NCI-H2029 (cell line): ENCODE data around the gene TBC1D16.
"Not testable (repeated sequence)": the region's sequence is repeated elsewhere in the genome, so short reads cannot be mapped to it uniquely, and the experiment has no call there.

Experiments
- DNase-seq: peaks from one replicate; lab custom pipeline; 2025; lab: John Stamatoyannopoulos, UW

Gene TBC1D16

DNA sequence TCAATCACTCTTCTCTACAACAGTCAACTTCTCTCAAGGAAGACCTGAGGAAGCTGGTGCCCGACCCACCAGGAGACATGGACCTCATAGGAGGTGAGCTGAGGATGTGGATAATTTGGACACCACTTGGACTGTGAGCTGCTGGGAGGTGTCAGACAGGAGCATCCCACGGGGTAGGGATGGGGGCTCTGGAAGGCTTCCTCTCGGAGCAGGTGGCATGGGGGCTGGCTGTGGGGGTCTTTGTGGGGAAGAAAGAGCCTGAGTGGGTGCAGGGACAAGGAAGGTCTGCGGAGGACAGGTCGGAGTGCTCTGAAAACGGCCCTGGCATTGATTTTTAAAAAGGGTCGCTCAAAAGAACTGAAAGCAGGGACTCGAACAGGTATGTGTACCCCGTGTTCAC lies 64.0 kb downstream of the TBC1D16 start:
- DNase-seq, result no peak

DNA sequence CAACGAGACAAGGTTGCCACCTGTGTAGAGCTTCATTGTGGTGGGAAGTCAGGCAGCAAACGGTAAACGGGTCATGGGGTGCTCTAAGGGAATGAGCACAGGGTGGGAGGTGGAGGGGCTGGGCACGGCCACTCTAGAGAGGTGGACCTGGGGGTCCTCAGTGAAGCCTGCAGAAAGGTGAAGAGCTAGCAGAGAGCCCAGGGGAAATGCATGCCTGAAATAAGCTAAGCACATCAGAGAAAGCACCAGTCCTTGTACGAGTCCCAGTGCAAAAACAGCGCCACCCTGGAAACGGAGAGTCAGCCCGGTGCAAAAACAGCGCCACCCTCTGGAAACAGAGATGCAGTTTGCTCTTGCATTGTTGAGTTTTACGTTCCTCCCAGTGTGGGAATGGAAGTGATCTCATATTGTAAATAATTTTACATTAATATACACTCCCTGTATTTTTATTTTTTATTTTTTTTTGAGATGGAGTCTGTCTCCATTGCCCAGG lies 65.0 kb downstream of the TBC1D16 start:
- peak; percentile 7 for DNase-seq

DNA sequence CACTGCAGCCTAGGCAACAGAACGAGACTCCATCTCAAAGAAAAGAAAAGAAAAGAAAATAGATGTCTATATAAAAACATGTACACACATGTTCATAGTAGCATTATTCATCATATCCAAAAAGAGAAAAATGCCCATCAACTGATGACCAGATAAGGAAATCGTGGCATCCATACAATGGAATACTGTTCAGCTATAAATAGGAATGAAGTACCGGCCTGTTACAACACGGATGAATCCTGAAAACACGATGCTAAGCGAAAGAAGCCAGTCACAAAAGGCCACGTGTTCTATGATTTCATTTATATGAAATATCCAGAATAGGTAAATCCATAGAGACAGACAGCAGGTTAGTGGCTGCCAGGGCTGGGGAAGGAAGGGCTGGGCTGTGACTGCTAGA lies 65.8 kb downstream of the TBC1D16 start:
- DNase-seq, result no peak

DNA sequence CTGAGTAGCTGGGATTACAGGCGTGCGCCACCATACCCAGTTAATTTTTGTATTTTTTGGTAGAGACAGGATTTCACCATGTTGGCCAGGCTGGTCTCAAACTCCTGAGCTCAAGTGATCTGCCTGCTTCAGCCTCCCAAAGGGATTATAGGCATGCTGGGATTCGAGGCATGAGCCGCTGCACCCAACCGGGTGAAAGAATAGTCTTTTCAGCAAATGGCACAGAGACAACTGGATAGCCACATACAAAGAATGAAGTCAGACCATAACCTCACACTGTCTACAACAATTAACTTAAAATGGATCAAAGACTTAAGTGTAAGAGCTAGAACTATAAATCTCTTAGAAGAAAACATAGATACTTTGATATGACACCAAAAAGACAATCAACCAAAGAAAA lies 67.6 kb downstream of the TBC1D16 start:
- DNase-seq, result no peak

DNA sequence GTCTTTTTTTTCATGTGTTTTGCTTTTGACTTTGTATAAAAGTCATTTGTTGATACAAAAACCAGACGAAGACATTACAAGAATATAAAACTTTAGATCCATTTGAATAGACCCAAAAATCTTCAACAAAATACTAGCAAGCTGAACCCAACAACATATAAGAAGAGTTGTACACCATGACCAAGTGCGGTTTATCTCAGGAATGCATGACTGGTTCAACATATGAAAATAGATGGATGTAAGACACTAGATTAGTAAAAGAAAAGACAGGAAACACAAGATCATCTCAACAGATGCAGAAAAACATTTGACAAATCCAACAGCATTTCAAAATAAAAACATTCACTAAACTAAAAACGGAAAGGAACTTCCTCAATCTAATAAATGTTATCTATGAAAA lies 69.0 kb downstream of the TBC1D16 start:
- no peak for DNase-seq

DNA sequence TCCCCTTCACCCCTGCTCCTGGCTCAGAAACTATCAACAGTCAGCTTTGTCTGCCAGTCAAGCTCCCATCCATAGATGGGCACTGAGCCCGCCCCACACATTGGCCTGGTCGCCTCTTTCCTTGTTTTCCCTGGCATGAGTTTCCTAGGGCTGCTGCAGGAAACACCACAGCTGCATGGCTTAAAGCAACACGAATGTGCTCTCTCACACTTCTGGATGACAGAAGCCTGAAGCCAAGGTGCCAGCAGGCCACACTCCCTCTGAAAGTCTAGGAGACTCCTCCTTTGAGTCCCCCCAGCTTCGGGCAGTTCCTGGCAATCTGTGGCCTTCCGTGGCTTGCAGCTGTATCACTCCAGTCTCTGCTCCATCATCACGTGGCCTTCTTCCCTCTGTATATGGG lies 69.9 kb downstream of the TBC1D16 start:
- peak; percentile 14 for DNase-seq

DNA sequence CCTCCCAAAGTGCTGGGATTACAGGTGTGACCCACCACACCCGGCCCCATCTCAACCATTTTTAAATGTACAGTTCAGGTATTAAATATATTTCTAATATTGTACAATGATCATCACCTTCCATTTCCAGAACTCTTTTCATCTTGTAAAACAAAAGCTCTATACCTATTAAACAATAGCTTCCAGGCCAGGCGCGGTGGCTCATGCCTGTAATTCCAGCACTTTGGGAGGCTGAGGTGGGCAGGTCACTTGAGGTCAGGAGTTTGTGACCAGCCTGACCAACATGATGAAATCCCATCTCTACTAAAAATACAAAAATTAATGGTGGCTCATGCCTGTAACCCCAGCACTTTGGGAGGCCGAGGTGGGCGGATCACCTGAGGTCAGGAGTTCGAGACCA lies 73.2 kb downstream of the TBC1D16 start:
- DNase-seq, result not testable (repeated sequence)

DNA sequence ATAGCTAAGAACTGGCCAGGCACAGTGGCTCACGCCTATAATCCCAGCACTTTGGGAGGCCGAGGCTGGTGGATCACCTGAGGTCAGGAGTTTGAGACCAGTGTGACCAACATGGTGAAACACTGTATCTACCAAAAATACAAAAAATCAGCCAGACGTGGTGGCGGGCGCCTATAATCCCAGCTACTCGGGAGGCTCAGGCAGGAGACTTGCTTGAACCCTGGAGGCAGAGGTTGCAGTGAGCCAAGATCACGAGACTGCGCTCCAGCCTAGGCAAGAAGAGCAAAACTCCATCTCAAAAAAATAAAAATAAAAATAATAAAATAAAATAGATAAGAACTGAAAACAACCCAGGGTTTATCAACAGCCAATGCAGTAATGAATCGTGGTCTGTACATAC lies 74.1 kb downstream of the TBC1D16 start:
- not testable (repeated sequence) for DNase-seq

DNA sequence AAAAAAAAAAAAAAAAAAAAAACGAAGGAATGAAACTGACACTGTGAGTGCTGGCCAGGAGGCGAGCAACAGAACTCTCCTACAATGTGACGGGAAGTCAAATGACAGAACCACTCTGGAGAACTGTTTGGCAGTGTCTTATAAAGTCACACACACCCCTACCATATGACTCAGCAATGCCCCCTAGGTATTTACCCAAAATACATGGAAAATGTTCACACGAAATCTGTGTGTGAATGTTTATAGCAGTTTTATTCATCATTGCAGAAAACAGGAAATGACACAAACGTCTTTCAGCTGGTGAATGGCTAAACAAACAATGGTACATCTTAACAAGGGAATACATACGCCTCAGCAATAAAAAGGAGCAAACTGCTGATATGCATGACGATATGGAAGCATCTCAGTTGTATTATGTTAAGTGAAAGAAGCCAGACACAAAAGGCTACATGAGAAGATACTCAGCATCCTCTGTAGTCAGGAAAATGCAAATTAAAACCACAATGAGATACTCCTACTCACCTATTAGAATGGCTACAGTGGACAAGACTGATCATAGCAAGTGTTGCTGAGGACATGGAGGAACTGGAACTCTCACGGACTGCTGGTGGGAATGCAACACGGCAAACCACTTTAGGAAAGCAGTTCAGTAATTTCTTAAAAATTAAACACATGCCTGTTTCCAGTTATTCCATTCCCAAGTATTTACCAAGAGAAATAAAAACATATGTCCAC lies 74.7 kb downstream of the TBC1D16 start:
- peak; percentile 3 for DNase-seq

DNA sequence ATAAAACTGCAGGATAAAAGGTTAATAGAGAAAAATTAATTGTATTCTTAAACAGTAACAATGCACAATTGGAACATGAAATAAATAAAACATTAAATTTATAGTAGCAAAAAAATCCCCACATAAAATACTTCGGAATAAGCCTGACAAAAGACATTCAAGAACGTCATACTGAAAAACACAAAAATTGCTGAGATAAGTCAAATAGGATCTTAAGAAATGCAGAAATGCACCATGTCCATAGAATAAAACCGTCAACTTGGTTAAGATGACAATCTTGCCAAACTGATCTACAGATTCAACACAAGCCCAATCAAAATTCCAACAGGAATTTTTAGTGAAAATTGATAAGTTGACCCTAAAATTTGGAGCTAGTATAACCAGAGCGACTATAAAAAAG lies 76.6 kb downstream of the TBC1D16 start:
- no peak for DNase-seq

DNA sequence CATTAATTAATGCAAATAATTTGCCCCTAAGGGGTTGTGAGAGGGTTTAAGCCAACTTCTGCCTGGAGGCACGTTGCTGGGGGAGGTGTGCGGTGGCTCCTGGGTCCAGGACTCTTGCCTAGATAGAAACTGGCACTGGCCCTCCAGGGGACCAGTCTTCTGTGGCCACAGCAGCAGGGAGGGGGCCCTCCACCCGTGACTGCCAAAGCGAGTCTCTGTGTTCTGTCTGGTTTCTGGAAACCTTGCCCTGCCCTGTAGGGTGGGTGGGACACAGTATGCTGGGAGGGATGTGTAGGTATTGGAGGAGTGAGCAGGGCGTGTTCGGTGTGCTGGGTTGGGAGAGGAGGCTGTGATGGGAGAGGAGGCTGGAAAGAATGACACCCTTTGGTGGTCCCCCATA lies 78.8 kb downstream of the TBC1D16 start:
- no peak for DNase-seq

DNA sequence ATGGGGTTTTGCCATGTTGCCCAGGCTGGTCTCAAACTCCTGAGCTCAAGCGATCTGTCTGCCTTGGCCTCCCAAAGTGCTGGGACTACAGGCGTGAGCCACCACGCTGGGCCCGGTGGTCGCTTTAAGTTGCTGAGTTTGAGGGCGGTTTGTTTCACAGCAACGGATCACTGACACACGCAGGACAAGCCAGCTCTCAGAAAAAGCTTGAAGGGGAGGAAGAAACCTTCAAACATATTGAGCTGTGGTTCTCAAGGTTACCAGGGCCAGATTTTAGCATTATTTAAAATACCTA lies 79.3 kb downstream of the TBC1D16 start:
- not testable (repeated sequence) for DNase-seq

DNA sequence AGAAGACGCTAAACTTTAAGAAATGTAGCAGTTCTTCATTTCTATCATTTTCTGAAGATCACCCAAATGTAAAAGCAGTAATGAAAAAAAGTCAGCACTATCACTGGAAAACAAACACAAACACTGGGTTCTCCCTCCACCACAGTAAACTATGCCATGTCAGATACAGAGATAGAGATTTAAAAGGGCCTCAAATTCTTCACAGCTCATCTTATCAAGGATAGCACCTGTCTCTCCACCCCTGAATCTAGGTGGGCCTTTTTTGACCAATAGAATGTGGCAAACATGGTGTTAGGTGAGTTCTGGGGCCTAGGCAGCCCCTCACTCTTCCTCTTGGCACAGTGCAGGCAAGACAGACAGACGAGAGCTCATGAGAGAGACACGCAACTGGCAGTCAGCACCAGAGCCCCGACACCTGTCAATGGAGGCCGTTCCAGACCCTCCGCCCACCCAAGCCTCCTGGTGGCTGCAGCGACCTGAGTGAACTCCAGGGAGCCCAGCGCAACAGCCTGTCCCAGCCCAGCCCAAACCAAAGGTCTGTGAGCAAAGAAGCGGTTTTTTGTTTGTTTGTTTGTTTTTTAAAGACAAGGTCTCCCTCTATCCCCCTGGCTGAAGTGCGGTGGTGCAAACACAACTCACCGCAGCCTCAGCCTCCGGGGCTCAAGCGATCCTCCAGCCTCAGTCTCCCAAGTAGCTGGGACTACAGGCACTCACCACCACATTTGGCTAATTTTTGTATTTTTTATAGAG lies 79.8 kb downstream of the TBC1D16 start:
- no peak for DNase-seq

DNA sequence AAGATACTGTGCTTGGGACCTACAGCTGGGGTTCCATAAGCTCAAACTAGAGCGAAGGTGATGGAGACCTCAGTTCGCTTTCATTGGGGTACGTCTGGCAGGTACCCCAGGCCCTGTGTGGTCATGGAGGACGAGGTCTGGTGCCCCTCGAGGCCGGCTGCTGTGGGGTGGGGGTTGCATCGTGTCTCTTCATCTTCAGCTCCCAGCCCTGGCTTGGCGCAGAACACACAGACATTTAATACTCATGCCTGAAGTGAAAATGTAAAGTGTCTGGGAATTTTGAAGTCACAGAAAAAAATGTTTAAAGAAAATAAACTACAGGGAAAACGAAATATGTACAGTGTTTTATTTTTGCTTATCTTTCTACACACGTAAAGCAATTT lies 80.5 kb downstream of the TBC1D16 start:
- DNase-seq, result no peak

DNA sequence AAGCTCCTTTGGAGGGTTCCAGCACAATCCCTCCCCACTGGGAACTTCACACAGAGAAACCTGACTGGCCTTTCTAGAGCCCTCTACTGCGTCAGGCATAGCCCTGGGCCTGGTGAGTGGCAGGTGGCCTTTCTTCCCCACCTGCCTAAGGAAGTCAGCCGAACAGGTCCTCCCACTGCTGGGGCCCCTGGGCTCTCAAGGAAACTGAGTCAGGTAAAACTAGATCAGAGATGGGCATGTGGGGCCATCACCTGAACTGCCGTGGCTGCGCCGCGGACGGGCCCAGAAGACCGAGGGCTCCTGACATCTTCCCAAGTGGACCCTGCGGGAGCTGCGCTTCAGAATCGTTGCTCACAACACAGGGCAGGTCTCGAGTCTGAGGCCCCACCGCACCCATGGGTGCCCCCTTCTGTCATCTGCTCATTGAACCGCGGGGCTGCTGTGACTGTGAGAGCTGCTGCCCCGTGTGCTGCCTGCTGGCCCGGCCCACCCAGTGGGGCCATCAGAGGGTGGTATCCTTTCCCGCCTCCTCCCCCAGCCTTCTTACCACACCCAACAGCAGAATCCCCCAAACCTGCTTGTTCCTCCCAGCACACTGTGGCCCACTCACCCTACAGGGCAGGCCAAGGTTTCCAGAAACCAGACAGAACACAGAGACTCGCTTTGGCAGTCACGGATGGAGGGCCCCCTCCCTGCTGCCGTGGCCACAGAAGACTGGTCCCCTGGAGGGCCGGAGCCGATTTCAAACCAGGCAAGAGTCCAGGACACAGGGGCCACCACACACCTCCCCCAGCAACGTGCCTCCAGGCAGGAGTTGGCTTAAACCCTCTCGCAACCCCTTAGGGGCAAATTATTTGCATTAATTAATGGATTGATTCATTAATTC lies 81.1 kb downstream of the TBC1D16 start:
- no peak for DNase-seq

DNA sequence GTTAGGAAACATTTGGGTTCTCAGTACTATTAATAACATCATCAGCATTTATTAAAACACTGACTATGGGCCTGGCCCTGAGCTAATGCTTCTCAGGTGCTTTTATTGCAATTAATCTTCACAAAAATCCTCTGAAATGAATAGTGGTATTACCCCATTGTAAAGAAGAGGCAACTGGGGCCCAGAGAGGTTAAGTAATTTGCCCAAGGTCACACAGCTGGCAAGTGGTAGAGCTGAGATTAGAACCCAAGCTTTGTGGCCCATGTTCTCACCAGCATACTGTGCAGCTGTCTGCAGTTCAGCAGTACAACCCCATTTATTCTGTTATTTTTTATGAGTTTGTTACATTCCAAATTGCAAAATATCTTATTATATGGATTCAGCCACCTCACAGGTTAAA lies 82.3 kb downstream of the TBC1D16 start:
- no peak for DNase-seq

DNA sequence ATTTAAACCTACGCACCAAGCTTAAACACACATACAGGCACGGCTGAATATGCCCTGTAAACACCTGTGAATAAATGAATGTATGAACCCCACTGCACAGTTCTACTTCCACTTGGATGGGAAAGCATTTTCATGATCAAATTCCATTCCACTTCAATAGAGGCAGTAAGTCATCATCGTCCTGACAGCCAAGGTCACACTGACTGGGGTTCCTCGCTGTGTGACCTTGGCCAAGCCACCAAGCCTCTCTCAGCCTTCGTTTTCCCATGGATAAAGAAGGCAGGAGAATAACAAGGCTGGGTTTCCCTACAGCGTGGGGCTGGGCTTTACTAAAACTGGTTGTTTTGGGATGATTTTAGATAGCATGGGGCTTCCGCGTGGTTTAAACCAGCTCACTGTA lies 82.8 kb downstream of the TBC1D16 start:
- DNase-seq, result no peak

DNA sequence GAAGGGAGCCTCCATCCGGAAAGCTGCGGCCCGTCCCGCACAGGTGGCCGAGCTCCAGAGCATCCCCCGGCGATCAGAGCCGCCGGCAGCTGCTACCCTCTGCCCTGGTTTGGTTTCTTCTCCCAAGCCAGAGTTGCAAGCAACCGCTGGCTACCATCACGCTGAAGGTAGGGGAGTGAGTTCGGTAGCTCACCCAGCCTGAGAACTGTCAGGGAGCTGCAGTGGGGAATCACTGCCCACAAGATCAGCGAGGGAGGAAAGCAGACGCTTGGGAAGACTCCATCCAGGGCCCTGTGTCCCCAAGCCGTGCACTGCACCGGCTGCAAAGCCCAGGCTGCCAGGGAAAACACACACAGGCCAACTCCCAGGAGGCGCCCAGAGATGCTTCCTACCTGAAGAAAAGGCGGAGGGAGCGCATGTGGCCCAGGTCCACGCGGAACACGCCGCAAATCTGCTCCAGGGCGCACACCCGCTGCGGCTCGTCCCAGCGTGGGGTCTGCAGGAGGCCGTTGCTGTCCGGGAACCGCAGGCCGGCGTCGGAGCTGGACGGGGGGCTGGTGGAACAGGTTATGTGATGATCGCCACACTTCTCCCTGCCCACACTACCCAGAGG lies 83.3 kb downstream of the TBC1D16 start:
- DNase-seq, result no peak

DNA sequence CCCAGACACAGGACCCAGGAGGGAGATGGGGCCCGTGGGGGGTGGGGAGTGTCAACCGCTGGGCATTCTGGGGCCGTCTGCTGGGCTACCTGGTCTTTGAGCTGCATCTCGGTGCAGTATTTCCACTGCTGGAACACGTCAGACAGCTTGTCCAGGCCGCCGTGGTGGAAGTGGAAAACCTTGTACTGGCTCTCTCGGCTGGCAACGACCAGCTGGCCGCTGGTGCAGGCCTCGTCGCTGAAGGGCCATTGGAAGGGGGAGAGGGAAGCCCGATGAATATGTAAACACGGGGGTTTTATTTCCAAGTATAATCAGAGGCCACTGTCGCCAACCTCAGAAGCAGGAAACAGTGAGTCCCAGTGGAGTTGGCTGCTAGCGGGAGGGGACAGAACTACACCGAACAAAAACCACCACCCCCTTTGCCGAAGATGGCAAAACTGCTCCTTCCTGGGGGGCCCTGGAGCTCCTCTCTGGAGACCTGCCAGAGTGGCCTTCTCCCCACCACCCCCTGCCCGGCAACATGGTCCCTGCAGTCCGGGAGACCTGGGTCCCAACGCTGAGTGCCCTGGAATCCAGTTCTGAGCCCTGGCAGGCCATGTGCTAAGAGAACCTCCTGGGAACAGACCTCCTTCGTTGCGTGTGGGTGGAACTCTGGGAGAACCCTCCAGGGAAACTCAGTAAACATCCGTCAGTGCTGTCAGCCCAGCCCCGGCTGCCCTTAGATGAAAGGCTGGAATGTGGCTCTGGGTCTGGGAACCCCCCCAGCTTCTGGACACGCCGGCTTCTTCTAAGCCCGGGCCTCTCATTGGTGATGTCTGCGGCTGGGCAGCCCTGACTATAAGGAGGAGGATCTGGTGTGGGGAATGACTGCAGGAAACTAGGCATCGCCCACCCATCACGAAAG lies 84.1 kb downstream of the TBC1D16 start:
- peak; percentile 46 for DNase-seq

DNA sequence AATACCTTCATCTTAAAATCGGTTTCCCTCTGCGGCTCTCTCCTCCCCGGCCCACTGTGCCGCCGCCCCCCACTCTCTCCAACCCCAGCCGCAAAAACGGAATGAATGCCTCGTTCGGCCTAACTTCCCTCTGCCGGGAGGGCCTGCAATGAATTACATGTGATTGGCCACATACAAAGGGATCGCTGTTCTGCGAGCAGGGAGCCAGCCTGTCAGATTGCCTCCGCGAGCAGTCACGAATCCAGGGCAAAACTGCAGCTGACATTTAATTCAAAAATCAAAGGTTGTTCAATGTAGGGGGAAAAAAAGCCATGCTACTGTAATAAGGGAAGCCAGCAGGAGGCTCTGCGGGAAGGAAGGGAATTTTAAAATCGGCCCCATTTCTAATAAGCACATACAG lies 84.9 kb downstream of the TBC1D16 start:
- DNase-seq, result no peak

DNA sequence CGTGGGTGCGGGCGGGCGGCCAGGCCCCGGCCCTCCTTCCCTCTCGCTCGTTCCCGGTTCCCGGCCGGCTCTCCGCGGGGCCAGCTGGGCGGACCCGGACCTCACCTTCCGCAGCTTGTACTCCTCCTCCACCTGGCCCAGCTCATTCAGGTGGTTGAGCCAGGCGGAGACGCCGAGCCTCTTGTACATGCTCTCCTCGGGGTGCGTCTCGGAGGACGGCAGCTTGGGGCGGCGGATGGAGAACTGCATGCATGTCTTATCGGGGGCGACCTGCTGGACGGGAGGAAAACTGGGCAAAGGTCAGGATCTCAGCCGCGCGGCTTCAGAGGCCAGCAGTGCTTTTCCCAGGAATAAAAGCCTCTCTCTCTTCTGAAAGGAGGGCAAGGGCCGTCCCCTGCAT lies 85.4 kb downstream of the TBC1D16 start:
- no peak for DNase-seq
